Central memory CD8-positive, alpha-beta T cell (primary cell): ENCODE data around the gene FLT1.

Source experiments
- ATAC-seq: fragments of 150-1000 bp; cut with Tn5 transposase; replicated peaks from 2 replicates; pipeline ENCODE4 v1.10.0; 2022; ENCODE audit warnings: mild to moderate bottlenecking, moderate FRiP score, moderate number of reproducible peaks; ENCODE audit not compliant: poor library complexity, severe bottlenecking; ENCODE audit errors: extremely low read depth
- DNase-seq, 2 donors: peaks; one replicate each; pipeline ENCODE4 v3.0.0; 2021; ENCODE audit warnings: low spot score in 2 of 2
- H3K27ac Mint-ChIP-seq: one replicate; pipeline ENCODE4 v1.8.0; 2022; ENCODE audit warnings: low read depth, mild to moderate bottlenecking, moderate library complexity, mixed read lengths
- H3K27me3 Mint-ChIP-seq: one replicate; pipeline ENCODE4 v1.8.0; 2022; ENCODE audit warnings: mixed read lengths
- H3K36me3 Mint-ChIP-seq: one replicate; pipeline ENCODE4 v1.8.0; 2022; ENCODE audit warnings: mild to moderate bottlenecking, moderate library complexity, mixed read lengths; ENCODE audit not compliant: insufficient read depth
- H3K4me1 Mint-ChIP-seq: one replicate; pipeline ENCODE4 v1.8.0; 2022; ENCODE audit warnings: mixed read lengths
- H3K4me3 Mint-ChIP-seq: one replicate; pipeline ENCODE4 v1.8.0; 2022; ENCODE audit warnings: mild to moderate bottlenecking, moderate library complexity, mixed read lengths
- H3K9me3 Mint-ChIP-seq: one replicate; pipeline ENCODE4 v1.8.0; 2022; ENCODE audit warnings: mixed read lengths

Gene FLT1

GRCh38 chr13:28458608-28459007, 36.3 kb downstream of the FLT1 start:
- DNase-seq (no peak), ATAC-seq (no peak)
- Mint-ChIP-seq H3K4me1 (no peaks in the 10 kb centered on the region), H3K27me3 (peaks cover 32% of the 10 kb centered on the region), H3K27ac (no peak overlapping the region), H3K4me3 (no peak overlapping the region), H3K9me3 (no peaks in the 10 kb centered on the region), H3K36me3 (no peaks in the 10 kb centered on the region)

- no peak for ATAC-seq
- DNase-seq: no peak
- H3K36me3 Mint-ChIP-seq: no peaks in the 10 kb centered on the region
- no peaks in the 10 kb centered on the region for H3K4me1 Mint-ChIP-seq
- H3K9me3 Mint-ChIP-seq: no peaks in the 10 kb centered on the region
- no peak overlapping the region for H3K4me3 Mint-ChIP-seq
- H3K27me3 Mint-ChIP-seq: peaks cover 35% of the 10 kb centered on the region
- no peak overlapping the region for H3K27ac Mint-ChIP-seq
These were observed 36.9 kb downstream of the FLT1 start for GRCh38 chr13:28458051-28458450.

- H3K36me3 Mint-ChIP-seq: no peaks in the 10 kb centered on the region
- no peak for ATAC-seq
These were observed 37.4 kb downstream of the FLT1 start for GRCh38 chr13:28457521-28457920.

GRCh38 chr13:28455580-28456194, 39.2 kb downstream of the FLT1 start:
- peaks cover 28% of the 10 kb centered on the region for H3K27me3 Mint-ChIP-seq
- no peaks in the 10 kb centered on the region for H3K36me3 Mint-ChIP-seq
- DNase-seq (no peak), ATAC-seq (no peak)
- H3K4me3 Mint-ChIP-seq: no peak overlapping the region
- H3K4me1 Mint-ChIP-seq: no peaks in the 10 kb centered on the region
- H3K9me3 Mint-ChIP-seq: no peaks in the 10 kb centered on the region
- no peak overlapping the region for H3K27ac Mint-ChIP-seq

More at GRCh38 chr13:28457521-28457920, 37.4 kb downstream of the FLT1 start:
- no peaks in the 10 kb centered on the region for H3K4me1 Mint-ChIP-seq
- DNase-seq: no peak
- peaks cover 31% of the 10 kb centered on the region for H3K27me3 Mint-ChIP-seq
- H3K27ac Mint-ChIP-seq: no peak overlapping the region
- H3K9me3 Mint-ChIP-seq: no peaks in the 10 kb centered on the region
- H3K4me3 Mint-ChIP-seq: no peak overlapping the region

- no peak for ATAC-seq
- DNase-seq: no peak
- Mint-ChIP-seq H3K9me3 (peaks cover 4% of the 10 kb centered on the region), H3K4me1 (no peaks in the 10 kb centered on the region), H3K4me3 (no peak overlapping the region), H3K27ac (no peak overlapping the region), H3K27me3 (peaks cover 28% of the 10 kb centered on the region), H3K36me3 (no peaks in the 10 kb centered on the region)
These were observed 42.2 kb downstream of the FLT1 start for GRCh38 chr13:28452755-28453154.

DNA sequence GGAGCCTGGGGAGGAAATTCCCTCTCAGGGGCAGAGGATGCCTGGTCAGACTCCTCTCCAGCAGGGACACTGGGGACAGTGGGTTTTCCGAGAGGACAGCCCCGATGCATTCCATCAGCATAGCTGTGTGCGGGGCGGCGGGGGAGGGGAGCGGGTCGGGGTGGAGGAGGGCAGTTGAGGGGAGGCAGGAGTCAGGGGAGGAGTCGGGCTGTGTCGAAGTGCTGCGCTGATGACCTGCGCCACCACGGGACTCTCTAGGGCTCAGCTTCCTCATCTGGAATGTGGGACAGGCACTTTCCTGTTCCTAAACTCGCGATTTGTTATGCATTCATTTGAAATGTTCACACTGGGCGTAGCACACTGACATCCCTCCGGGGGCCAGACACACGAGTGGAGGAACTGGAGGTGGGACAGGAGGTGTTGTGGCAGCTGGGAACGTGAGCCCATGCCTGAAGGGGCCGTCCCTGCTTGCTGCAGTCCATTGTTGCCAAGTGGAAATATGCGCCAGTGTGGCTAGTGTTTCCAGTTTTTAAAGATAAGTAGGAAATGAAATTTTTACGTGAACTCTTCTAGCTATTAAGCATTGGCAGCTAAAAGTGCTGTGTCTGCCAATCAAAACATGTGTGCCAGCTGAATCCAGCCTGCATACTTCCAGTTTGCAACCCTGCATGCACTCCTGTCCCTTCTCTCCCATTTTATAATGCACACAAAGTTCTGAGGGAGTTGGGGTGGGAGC, 43.3 kb downstream of the FLT1 start:
- DNase-seq (no peak), ATAC-seq (no peak)
- H3K4me1 Mint-ChIP-seq: no peaks in the 10 kb centered on the region
- H3K9me3 Mint-ChIP-seq: peaks cover 4% of the 10 kb centered on the region
- H3K27me3 Mint-ChIP-seq: peaks cover 28% of the 10 kb centered on the region
- no peak overlapping the region for H3K27ac Mint-ChIP-seq
- H3K4me3 Mint-ChIP-seq: no peak overlapping the region
- no peaks in the 10 kb centered on the region for H3K36me3 Mint-ChIP-seq

DNA sequence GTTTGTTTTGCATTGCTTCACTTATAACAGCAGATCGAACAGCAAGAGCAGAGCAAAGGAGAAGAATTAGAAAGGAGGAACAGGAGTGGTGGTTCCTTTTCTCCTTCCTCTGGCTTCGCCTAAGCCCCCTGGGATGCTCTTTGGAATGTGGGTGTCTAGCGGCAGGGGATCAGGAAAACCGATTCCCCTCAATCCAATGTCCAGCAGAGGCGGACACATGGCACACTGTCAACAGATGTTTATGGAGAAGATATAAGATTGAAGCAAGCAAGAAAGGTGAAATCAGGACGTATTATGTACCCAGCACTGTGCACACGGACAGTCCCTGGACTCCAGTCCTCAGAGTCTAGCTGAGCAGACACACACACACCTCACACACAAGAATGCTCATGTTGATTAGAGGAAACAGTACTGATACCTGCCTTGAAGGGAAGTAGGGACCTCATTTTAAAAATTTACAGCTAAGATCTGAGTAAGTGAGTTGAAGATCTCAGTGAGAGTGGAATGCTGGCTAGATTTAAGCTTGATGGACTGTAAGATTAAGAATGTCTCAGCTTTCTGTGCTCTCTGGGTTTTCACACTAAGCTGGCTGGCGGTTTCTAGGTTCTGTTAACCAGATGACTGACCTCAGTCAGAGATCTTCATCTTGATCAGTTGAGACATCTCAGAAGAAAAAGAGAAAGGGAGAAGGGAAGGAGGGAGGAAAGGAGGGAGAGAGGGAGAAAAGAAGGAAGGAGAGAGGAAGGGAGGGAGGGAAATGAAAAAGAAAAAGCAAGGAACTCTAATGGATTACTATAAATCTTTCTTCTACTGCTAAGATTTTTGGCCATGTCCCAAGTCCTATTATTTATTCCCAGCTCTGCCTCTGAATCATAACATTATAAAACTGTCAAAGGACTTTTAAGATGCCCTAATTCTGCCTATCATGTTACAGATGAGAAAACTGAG, 44.8 kb downstream of the FLT1 start:
- no peaks in the 10 kb centered on the region for H3K4me1 Mint-ChIP-seq
- DNase-seq: no peak
- peaks cover 30% of the 10 kb centered on the region for H3K27me3 Mint-ChIP-seq
- no peak overlapping the region for H3K4me3 Mint-ChIP-seq
- H3K9me3 Mint-ChIP-seq: peaks cover 4% of the 10 kb centered on the region
- H3K36me3 Mint-ChIP-seq: no peaks in the 10 kb centered on the region
- no peak overlapping the region for H3K27ac Mint-ChIP-seq
- ATAC-seq: no peak

DNA sequence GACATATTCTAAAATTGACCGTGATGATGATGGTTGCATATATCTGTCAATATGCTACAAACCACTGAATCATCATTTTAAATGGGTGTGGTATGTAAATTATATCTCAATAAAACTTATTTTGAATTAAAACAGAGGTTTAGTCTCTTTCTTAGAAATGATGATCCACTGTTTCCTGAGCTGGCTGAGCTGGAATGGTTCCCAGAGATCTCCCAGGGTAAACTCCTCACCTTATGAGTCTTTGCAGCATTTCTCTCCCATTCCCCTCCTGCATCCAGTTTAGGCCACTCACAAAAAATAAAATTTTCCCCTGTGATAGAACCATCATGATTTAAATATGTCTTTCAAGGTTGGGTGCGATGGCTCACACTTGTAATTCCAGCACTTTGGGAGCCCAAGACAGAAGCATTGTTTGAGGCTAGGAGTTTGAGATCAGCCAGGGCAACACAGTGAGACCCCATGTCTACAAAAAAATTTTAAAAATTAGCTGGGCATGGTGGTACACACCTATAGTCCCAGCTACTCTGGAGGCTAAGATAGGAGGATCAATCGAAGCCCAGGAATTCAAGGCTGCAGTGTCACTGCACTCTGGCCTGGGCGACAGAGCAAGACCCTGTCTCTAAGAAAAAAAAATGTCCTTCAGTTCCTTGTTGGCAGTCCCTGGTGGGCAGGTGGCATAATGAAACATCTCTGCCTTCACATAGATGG, 46.1 kb downstream of the FLT1 start:
- DNase-seq: no peak
- no peak overlapping the region for H3K4me3 Mint-ChIP-seq
- H3K4me1 Mint-ChIP-seq: no peaks in the 10 kb centered on the region
- H3K9me3 Mint-ChIP-seq: peaks cover 4% of the 10 kb centered on the region
- no peaks in the 10 kb centered on the region for H3K36me3 Mint-ChIP-seq
- ATAC-seq: no peak
- no peak overlapping the region for H3K27ac Mint-ChIP-seq
- H3K27me3 Mint-ChIP-seq: peaks cover 32% of the 10 kb centered on the region

- no peak for ATAC-seq
- peaks cover 32% of the 10 kb centered on the region for H3K27me3 Mint-ChIP-seq
- no peak overlapping the region for H3K27ac Mint-ChIP-seq
- no peak for DNase-seq
- no peak overlapping the region for H3K4me3 Mint-ChIP-seq
- peaks cover 4% of the 10 kb centered on the region for H3K9me3 Mint-ChIP-seq
- H3K36me3 Mint-ChIP-seq: no peaks in the 10 kb centered on the region
- H3K4me1 Mint-ChIP-seq: no peaks in the 10 kb centered on the region
These were observed 46.9 kb downstream of the FLT1 start for GRCh38 chr13:28447989-28448388.

GRCh38 chr13:28447206-28447605, 47.7 kb downstream of the FLT1 start:
- ATAC-seq: no peak
- H3K36me3 Mint-ChIP-seq: no peaks in the 10 kb centered on the region
- H3K27ac Mint-ChIP-seq: no peak overlapping the region

GRCh38 chr13:28442839-28443238, 52.1 kb downstream of the FLT1 start:
- ATAC-seq (no peak), DNase-seq (no peak)
- peaks cover 5% of the 10 kb centered on the region for H3K9me3 Mint-ChIP-seq
- H3K27me3 Mint-ChIP-seq: peaks cover 69% of the 10 kb centered on the region
- no peak overlapping the region for H3K27ac Mint-ChIP-seq
- no peaks in the 10 kb centered on the region for H3K4me1 Mint-ChIP-seq
- H3K4me3 Mint-ChIP-seq: no peak overlapping the region
- H3K36me3 Mint-ChIP-seq: no peaks in the 10 kb centered on the region

More at GRCh38 chr13:28447206-28447605, 47.7 kb downstream of the FLT1 start:
- Mint-ChIP-seq H3K4me3 (no peak overlapping the region), H3K27me3 (peaks cover 38% of the 10 kb centered on the region), H3K9me3 (peaks cover 4% of the 10 kb centered on the region), H3K4me1 (no peaks in the 10 kb centered on the region)
- no peak for DNase-seq

DNA sequence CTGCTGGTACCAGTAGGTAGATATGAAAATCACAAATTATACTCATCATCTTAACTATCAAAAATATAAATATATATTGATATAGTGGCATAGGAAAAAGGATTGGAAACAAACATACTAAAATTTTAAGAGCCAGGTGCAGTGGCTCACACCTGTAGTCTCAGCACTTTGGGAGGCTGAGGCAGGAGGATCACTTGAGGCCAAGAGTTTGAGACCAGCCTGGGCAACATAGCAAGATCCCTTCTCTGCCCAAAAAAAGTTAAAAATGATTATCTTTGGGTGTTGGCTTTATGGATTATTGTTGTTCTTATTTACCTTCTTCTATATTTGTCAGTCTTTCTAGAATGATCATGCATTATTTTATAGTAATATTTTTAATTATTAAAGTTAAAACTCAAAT, 53.4 kb downstream of the FLT1 start:
- H3K27ac Mint-ChIP-seq: no peak overlapping the region

More for the DNA sequence above, 53.4 kb downstream of the FLT1 start:
- Mint-ChIP-seq H3K9me3 (peaks cover 5% of the 10 kb centered on the region), H3K27me3 (peaks cover 69% of the 10 kb centered on the region), H3K4me1 (no peaks in the 10 kb centered on the region), H3K4me3 (no peak overlapping the region), H3K36me3 (no peaks in the 10 kb centered on the region)
- ATAC-seq (no peak), DNase-seq (no peak)
